SK-N-SH treated with all-trans-retinoic acid at 6 μM for 48 hours (cell line): ENCODE results near the gene SLC25A17.

Source experiments
- ATAC-seq: fragments of 200-7000 bp; cut with Tn5 transposase; 3 replicates; pipeline ENCODE4 v1.9.1; 2020; ENCODE audit warnings: mild to moderate bottlenecking, moderate library complexity
- ARNTL ChIP-seq: fragments of 450-650 bp; formaldehyde crosslinking; IDR thresholded peaks from 2 replicates; pipeline ENCODE4 v1.5.0; 2020; ENCODE audit warnings: low read depth, mild to moderate bottlenecking, moderate library complexity, borderline replicate concordance
- BACH2 ChIP-seq: fragments of 250-450 bp; sonication (Bioruptor Pico); IDR thresholded peaks from 2 replicates; pipeline ENCODE4 v1.9.0; 2021; ENCODE audit warnings: mild to moderate bottlenecking, borderline replicate concordance
- CREB5 ChIP-seq: fragments of 250-450 bp; sonication (Bioruptor Pico); IDR thresholded peaks from 2 replicates; pipeline ENCODE4 v1.5.1; 2020; ENCODE audit warnings: low read depth, mild to moderate bottlenecking, moderate library complexity
- CSRNP3 ChIP-seq: fragments of 250-450 bp; sonication (Bioruptor Pico); IDR thresholded peaks from 2 replicates; pipeline ENCODE4 v1.5.1; 2021; ENCODE audit warnings: mild to moderate bottlenecking, moderate library complexity
- ESRRG ChIP-seq: fragments of 250-450 bp; sonication (Bioruptor Pico); IDR thresholded peaks from 2 replicates; pipeline ENCODE4 v1.6.1; 2021; ENCODE audit warnings: mild to moderate bottlenecking
- GLIS3 ChIP-seq: fragments of 250-450 bp; sonication (Bioruptor Pico); IDR thresholded peaks from 2 replicates; pipeline ENCODE4 v1.5.0; 2020; ENCODE audit warnings: mild to moderate bottlenecking, moderate library complexity
- ISL1 ChIP-seq: fragments of 250-450 bp; sonication (Bioruptor Pico); IDR thresholded peaks from 2 replicates; pipeline ENCODE4 v2.1.2; 2022; ENCODE audit warnings: mild to moderate bottlenecking, moderate library complexity
- OSR1 ChIP-seq: fragments of 250-450 bp; sonication (Bioruptor Pico); IDR thresholded peaks from 2 replicates; pipeline ENCODE4 v1.8.0; 2022; ENCODE audit warnings: moderate library complexity, mild to moderate bottlenecking, inconsistent platforms
- PATZ1 ChIP-seq: fragments of 250-450 bp; sonication (Bioruptor Pico); IDR thresholded peaks from 2 replicates; pipeline ENCODE4 v1.8.0; 2020; ENCODE audit warnings: mild to moderate bottlenecking, moderate library complexity, borderline replicate concordance
- POU6F1 ChIP-seq: fragments of 250-450 bp; sonication (Bioruptor Pico); IDR thresholded peaks from 2 replicates; pipeline ENCODE4 v1.8.0; 2021; ENCODE audit warnings: low read depth, mild to moderate bottlenecking, moderate library complexity, borderline replicate concordance
- PPARA ChIP-seq: fragments of 250-450 bp; sonication (Bioruptor Pico); IDR thresholded peaks from 2 replicates; pipeline ENCODE4 v1.5.0; 2020; ENCODE audit warnings: mild to moderate bottlenecking, borderline replicate concordance
- SNAI2 ChIP-seq: fragments of 250-450 bp; sonication (Bioruptor Pico); IDR thresholded peaks from 2 replicates; pipeline ENCODE4 v1.5.0; 2020; ENCODE audit warnings: mild to moderate bottlenecking, moderate library complexity
- TCF4 ChIP-seq: fragments of 250-450 bp; sonication (Bioruptor Pico); IDR thresholded peaks from 2 replicates; pipeline ENCODE4 v1.8.0; 2021; ENCODE audit warnings: mild to moderate bottlenecking, moderate library complexity, borderline replicate concordance
- TSHZ2 ChIP-seq: fragments of 250-450 bp; sonication (Bioruptor Pico); IDR thresholded peaks from 2 replicates; pipeline ENCODE4 v1.5.0; 2020; ENCODE audit warnings: mild to moderate bottlenecking, moderate library complexity
- ZC3H10 ChIP-seq: fragments of 250-450 bp; sonication (Bioruptor Pico); IDR thresholded peaks from 2 replicates; pipeline ENCODE4 v1.5.1; 2021; ENCODE audit warnings: mild to moderate bottlenecking, moderate library complexity
- ZFP3 ChIP-seq: fragments of 250-450 bp; sonication (Bioruptor Pico); IDR thresholded peaks from 2 replicates; pipeline ENCODE4 v1.5.0; 2020; ENCODE audit warnings: mild to moderate bottlenecking, moderate library complexity
- ZFP30 ChIP-seq: fragments of 450-650 bp; formaldehyde crosslinking; IDR thresholded peaks from 2 replicates; pipeline ENCODE4 v1.5.0; 2022; ENCODE audit warnings: mild to moderate bottlenecking, moderate library complexity
- ZNF565 ChIP-seq: fragments of 450-650 bp; formaldehyde crosslinking; conservative IDR thresholded peaks from 2 replicates; pipeline ENCODE4 v1.5.0; 2020; ENCODE audit warnings: low read depth, mild to moderate bottlenecking, moderate library complexity
- ZNF70 ChIP-seq: fragments of 450-650 bp; formaldehyde crosslinking; IDR thresholded peaks from 2 replicates; pipeline ENCODE4 v1.5.0; 2020; ENCODE audit warnings: mild to moderate bottlenecking, moderate library complexity
- ZNF8 ChIP-seq: fragments of 450-650 bp; formaldehyde crosslinking; IDR thresholded peaks from 2 replicates; pipeline ENCODE4 v1.5.0; 2020; ENCODE audit warnings: mild to moderate bottlenecking, moderate library complexity

SLC25A17 gene

GRCh38 chr22:40733919-40734318 is 85.2 kb downstream of the SLC25A17 start:
- TF ChIP-seq ARNTL (CRISPR knock-in tag) (no peak), ESRRG (CRISPR knock-in tag) (no peak), PATZ1 (CRISPR knock-in tag) (no peak), ZNF70 (CRISPR knock-in tag) (no peak), TCF4 (no peak), GLIS3 (CRISPR knock-in tag) (no peak), ZNF565 (CRISPR knock-in tag) (no peak), SNAI2 (CRISPR knock-in tag) (no peak), BACH2 (CRISPR knock-in tag) (no peak), ZC3H10 (CRISPR knock-in tag) (no peak)
- TF ChIP-seq, all 23 proteins: peak for 0

GRCh38 chr22:40732999-40733292 is 86.2 kb downstream of the SLC25A17 start:
- no peak for ATAC-seq
- TF ChIP-seq POU6F1 (CRISPR knock-in tag) (no peak), ESRRG (CRISPR knock-in tag) (no peak), ZNF565 (CRISPR knock-in tag) (no peak), ISL1 (CRISPR knock-in tag) (no peak), TSHZ2 (CRISPR knock-in tag) (no peak), ZNF70 (CRISPR knock-in tag) (no peak), PPARA (CRISPR knock-in tag) (no peak), TCF4 (no peak), PATZ1 (CRISPR knock-in tag) (no peak), ZNF8 (CRISPR knock-in tag) (no peak), ZFP30 (CRISPR knock-in tag) (no peak), ZFP3 (no peak), CSRNP3 (CRISPR knock-in tag) (no peak), OSR1 (CRISPR knock-in tag) (no peak), CREB5 (CRISPR knock-in tag) (no peak), BACH2 (CRISPR knock-in tag) (no peak), GLIS3 (CRISPR knock-in tag) (no peak), ZC3H10 (CRISPR knock-in tag) (no peak)

More at GRCh38 chr22:40733919-40734318, 85.2 kb downstream of the SLC25A17 start:
- no peak for ATAC-seq
